ENCODE measurements around the gene ARHGEF40.
A peak's percentile ranks its signal among the peaks of the same experiment; 100 is the strongest.

The ARHGEF40 gene

DNA sequence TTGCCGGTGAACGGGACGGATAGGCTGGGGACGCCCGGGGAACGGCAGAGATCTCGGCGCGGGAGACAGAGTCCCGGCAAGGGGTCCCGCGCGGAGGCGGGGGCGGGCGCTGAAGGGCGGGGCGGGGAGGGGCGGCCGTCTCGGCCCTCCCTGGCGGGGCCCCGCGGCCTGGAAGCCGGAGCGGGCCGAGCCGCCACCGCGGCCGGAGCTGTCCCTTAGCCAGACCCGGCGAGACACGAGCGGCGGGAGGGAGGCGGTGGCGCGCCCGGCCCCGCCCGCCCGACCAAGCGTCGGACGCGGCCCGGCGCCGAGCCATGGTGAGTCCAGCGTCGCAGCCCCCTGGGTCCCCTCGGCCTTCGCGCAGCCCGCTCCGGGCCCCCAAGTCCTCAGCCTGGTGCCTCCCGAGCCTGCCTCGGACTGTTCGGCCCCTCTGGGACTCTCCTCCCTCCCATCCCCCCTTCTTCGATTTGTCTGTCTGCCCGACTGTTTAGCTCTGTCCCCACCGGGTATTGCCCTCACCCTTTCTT is at the start of gene ARHGEF40:
TSS of gene ARHGEF40 (plus strand) at position 222 of the 527 bp plus-strand sequence. CDS start at position 315, 93 bp downstream.
- no peak for DNase-seq

DNA sequence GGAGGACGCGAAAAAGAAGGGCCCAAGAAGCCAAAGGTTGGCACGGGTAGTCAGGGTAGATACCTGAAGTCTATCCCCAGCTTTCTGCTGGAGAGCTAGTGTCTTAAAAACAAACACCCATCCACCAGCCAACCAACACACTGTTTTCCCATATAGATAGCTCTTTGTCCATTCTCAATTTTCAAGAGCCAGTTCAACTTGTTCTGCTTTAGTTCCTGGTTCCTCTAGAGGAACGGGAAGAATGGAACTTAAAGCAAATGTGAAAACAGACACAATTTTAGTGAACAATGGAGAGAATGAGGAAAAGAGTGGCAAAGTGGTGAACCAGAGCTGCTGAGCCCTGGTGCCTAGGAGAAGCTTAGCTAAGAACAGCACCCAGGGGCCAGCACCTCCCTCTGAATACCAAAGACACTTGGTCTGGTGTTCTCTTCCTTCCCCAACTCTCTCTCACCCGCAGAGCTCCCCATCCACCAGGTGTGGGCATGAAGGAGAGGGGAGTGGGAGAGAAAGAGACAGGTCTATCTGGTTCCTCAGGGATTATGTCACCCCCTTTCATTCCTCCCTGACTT is 49.0 kb upstream of the ARHGEF40 start:
- DNase-seq = no peak

DNA sequence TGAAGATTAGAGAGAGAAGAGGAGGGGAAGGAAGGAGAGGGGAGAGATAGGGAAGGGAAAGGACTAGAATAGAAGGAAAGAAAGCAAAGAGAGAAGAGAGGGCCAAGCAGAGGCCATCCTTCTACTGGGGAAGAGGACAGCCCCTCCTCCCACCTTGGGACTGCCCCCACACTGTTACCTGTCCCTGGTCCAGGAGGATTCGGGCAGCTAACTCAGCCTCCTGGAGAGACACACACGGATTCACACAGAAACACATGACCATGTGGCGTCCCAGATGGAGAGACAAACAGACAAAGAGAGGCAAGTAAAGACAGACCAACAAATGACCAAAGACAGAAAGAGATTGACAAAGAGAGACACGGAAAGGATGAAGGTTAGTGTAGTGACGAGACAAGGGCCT is 47.4 kb upstream of the ARHGEF40 start:
- DNase-seq = no peak

DNA sequence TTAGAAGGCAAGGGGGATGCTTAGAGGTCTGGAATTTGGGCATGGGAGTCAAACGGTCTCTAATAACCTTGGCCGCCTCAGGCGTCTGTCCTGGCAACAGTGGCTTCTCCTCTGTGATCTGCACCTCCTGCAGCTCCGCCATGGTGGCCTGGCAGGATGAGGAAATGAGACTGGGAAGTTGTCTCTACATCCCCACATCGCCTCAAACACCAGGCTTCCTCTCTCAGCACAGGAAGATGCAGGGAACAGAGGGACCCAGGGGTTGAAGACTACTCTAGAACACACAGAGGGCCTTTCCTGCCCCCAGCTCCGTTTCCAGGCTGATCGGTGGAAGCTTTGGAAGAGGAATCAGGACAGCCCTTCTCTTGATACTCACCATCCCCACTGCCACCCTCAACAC is 46.9 kb upstream of the ARHGEF40 start:
- DNase-seq = no peak

GRCh38 chr14:21023817-21024584 is 46.1 kb upstream of the ARHGEF40 start:
- DNase-seq = no peak

- DNase-seq = no peak
Observed at GRCh38 chr14:21024585-21025370, 45.3 kb upstream of the ARHGEF40 start, which contains the start of gene NDRG2. Gene NDRG2 (minus strand): TSS chr14:21025061. CDS start chr14:21023315, 1,746 bp downstream.

- no peak for DNase-seq
Observed at GRCh38 chr14:21025371-21026273, 44.5 kb upstream of the ARHGEF40 start.

DNA sequence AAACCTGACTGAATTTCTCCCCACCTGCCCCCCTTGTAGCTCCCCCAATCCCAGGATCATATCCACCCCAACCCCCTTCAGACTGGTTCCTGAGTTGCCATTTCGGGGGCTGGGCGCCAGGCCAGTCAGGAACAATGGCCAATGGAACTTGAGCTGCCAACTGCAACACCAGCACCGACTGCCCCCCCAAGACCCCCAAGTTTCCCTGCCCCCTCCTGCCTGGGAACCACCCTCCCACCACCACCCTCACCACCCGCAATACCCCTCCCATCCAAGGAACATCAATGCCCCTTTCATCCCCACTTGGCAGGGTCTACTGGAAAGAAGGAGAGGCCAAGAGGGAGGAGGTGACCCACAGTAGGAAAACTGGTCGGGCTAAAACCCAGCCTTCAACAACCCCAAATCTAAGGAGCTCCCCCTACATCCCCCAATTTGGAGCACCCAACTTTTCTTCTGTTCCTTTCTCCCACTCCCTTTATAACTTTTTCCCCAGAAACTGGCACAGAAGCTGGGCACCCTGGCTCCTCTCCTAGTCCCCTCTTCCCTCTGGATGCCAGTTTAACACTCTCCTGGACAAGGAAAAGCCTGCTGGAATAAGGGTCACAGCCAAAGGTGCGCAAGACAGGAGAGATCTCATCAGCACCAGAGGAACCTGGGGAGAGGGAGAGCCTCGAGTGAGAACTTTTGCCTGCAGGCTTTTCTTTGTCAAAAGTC is 43.7 kb upstream of the ARHGEF40 start:
- no peak for DNase-seq

DNA sequence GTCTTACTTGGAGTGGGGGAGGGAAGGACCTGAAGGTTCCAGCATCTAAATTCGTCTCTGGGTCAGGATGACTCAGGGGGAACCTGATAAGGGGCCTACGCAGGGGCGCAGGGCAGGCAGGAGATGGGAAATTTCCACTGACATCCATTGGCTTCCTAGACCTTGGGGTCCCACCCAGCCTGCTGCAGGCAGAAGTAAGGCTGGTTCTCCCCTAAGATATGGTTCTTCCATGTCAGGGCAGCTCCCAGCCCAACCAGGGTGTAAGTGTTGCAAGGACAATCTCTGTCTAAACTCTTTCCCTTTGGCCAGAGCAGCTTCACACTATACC is 43.2 kb upstream of the ARHGEF40 start:
- no peak for DNase-seq

DNA sequence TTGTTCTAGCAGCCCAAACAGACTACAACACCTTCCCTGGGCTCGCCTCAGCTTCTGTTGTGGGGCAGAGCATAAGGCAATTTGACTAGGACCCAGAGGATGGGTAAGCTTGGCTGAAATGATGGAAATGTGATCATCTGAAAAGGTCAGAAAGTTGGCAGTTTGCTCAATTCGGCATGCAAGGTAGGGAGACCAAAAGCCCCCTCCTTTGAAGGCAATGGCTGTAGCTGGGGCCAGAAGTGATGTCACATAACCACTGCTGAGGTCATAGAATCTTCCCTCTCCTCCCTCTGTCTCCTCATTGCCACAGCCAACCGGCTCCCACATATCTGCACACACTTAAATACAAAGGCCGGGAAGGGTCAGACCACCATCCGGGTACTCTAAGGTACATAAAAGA is 40.2 kb upstream of the ARHGEF40 start, which contains the start of gene TPPP2:
TSS of gene TPPP2 (plus strand) at position 301 of the 400 bp plus-strand sequence. CDS start 365 bp downstream, outside the sequence.
- DNase-seq = no peak

- no peak for DNase-seq
Observed at GRCh38 chr14:21030531-21030930, 39.6 kb upstream of the ARHGEF40 start.

DNA sequence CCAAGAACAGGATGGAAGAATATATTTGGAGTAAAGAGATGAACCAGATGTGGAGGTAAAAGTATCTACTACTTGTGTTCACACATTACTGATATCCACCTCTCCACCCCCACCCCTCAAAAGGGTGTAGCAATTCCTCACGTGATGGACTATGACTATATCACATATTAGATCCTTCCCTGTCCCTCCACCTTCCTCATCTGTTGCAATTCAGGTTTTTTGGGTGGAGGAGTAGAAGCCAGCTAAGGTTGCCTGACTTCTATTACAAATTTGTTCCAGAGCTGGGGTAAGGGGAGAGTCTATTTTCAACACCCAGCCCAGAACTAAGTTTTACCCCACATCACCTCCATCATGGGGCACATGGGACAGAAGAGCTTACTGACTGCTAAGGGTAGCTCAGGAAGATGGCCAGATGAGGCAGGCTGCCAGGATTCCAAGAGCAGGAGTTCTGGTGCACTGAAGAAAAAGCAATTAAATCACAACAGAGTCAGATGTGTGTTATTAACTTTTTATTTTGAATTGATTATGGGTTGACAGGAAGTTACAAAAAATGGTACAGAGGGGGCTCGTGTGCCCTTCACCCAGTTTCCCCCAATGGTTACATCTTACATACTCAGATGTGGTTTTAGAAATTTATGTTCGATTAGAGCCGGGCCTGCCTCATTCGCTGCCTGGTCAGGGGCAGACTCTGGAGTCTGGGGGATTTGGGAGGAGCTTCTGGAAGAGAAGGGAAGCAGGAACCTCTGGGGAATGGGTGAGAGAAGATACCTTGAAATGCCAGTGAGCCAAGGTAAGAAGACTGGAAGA is 37.6 kb upstream of the ARHGEF40 start:
- DNase-seq = no peak

DNA sequence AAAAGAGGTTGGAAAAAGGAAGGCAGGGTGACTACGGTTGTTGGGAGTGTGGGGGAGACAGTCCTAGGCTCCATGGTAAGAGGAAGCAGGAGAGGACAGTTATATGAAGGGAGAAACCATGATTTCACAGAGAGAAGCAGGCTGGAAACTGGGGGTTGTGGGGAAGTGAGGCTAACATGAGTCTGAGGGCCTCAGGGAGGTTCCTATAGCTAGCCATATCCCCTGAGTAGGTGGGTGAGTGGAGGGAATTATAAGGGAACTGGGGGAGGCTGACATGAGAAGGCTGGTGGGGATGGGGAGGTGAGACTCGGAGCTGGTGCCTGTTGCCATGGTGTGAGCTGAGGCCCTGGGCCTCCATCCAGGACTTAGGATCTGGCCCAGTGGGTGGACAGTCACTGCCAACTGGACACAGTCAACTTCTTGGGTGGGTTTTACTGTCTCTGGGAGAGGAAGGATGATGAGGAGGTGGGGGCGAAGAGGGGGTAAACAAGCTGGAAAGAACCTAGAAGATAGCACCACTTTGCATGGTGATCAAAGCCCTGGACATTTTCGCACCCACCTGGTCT is 36.9 kb upstream of the ARHGEF40 start:
- DNase-seq = no peak

DNA sequence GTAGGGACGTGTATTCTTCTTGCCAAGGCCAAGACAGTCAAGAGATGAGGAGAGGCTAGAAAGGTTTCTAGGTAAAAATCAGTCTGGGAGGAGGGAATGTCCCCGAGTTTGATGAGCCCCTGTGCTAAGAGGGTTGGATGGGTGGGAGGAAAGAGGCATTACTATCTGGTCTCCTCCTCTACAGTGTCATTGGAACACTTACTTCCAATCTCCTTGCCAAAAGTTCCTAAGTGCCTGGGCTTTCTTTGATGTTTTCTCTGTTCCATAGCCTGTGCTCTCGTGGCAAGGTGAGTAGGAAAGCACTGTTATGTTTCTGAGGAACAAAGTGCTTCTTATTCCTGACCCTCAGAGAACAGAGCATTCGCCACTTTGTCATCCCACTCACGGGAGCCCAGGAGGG is 35.4 kb upstream of the ARHGEF40 start, which contains the start of gene RNASE13:
TSS of gene RNASE13 (minus strand) at position 101 of the 400 bp plus-strand sequence. CDS start 519 bp downstream, outside the sequence.
- no peak for DNase-seq

DNA sequence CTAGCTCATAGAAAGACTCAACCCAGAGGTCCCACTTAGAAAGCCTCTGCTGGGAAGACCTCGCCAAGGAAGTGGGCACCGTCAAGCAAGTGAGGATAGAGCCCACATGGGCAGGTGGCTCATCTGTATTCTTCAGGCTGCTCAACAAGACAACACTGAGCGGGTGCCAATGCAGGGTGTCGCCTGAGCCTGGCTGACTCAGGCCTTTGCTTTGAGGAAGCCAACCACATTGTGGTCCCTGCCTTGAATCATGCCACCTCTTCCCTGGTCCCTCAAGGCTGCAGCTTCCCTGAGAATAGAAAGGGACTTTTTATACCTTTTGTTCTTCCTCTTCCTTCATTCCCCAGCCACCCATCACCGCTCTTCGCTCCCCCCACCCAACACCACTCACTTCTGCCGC is 33.4 kb upstream of the ARHGEF40 start:
- no peak for DNase-seq

- DNase-seq = no peak
Observed at GRCh38 chr14:21037156-21037555, 32.9 kb upstream of the ARHGEF40 start.

- peak; percentile 57 for DNase-seq
Observed at GRCh38 chr14:21038441-21039422, 31.4 kb upstream of the ARHGEF40 start.

GRCh38 chr14:21039585-21040369 is 30.3 kb upstream of the ARHGEF40 start:
- DNase-seq = no peak
